ENCODE data around the gene TAS2R13. TPM values are rescaled to one million over a fixed set of nuclear protein-coding genes. Genes with fewer than 3 reads are reported as not detected.
A peak's percentile ranks its signal among the peaks of the same experiment; 100 is the strongest.

Gene TAS2R13
- polyA plus RNA-seq, 1 donor from 2014 or later = not detected

- Mint-ChIP-seq H3K36me3 (peaks cover 12% of the 10 kb centered on the region), H3K4me3 (no peak overlapping the region), H3K27ac (peak overlapping the region in 1 of 3 donors; percentile 46), H3K9me3 (peaks cover 8 to 27% (median 19%) of the 10 kb centered on the region in 3 donors), H3K27me3 (no peaks in the 10 kb centered on the region), H3K4me1 (peaks cover 0 to 1% (median 0%) of the 10 kb centered on the region in 3 donors)
These were observed 7.9 kb downstream of the TAS2R13 start for GRCh38 chr12:10901427-10901826.

DNA sequence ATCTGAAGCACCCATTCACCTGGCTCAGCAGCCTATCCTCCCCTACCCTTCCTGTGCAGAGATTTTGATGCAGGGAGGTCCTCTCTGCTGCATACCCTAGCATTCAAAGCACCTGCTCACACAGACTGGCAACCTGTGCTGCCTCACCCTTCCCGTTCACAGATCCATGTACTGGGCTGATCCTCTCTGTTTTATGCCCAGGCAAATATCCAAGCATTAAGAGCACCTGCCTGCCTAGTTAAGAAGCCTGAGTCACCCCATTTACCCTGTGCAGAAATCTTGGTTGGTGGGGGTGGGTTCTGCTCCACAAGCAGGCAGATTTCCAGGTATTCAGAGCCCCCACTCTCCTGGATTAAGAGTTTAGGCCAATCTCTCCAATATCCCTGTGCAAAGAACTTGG lies 8.4 kb downstream of the TAS2R13 start:
- H3K36me3 Mint-ChIP-seq = peaks cover 12% of the 10 kb centered on the region
- no peaks in the 10 kb centered on the region for H3K27me3 Mint-ChIP-seq
- H3K4me3 Mint-ChIP-seq = no peak overlapping the region
- H3K9me3 Mint-ChIP-seq = peaks cover 8 to 27% (median 18%) of the 10 kb centered on the region in 3 donors
- H3K27ac Mint-ChIP-seq = peak overlapping the region in 1 of 3 donors; percentile 46
- H3K4me1 Mint-ChIP-seq = peaks cover 0 to 1% (median 0%) of the 10 kb centered on the region in 3 donors

DNA sequence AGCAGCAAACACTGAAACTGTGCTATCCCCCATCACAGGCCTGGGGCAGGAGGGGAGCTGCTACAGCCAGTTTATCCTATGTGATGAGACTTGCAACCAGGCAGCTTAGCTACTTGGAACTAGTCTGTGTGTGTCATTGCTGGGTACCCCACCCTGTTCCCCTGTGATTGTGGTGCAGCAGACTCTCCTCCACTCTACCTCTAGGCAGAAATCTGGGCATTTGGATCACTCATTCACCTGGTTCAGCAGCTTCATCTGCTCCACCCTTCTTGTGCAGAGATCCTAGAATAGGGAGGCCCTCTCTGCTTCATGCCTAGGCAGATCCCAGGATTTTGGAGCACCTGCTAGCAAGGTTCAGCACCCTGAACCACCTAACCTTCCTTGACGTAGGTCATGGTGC lies 8.8 kb downstream of the TAS2R13 start:
- no peak overlapping the region for H3K27ac Mint-ChIP-seq
- no peaks in the 10 kb centered on the region for H3K27me3 Mint-ChIP-seq
- H3K4me1 Mint-ChIP-seq = peaks cover 0 to 1% (median 0%) of the 10 kb centered on the region in 3 donors
- peaks cover 10% of the 10 kb centered on the region for H3K36me3 Mint-ChIP-seq
- H3K4me3 Mint-ChIP-seq = no peak overlapping the region
- H3K9me3 Mint-ChIP-seq = peaks cover 8 to 27% (median 16%) of the 10 kb centered on the region in 3 donors

DNA sequence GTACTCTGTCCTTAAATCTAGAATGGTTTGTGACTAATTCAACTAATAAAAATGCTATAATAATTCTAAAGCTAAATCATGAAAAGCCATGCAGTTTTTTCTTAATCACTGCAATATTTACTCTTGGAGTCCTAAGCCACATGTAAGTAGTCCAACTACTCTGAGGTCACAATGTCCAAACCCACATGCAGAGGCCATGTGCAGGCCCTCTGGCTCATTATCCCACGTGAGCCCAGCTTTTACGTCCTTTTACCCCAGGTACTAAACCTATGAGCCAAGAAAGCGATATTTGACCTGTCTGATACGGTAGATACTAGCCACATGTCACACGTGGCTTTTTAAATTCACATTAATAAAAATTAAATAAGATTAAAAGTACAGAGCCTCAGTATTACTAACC lies 12.5 kb downstream of the TAS2R13 start:
- Mint-ChIP-seq H3K9me3 (peaks cover 0 to 4% (median 0%) of the 10 kb centered on the region in 3 donors), H3K4me1 (no peaks in the 10 kb centered on the region), H3K36me3 (peaks cover 16% of the 10 kb centered on the region), H3K4me3 (no peak overlapping the region), H3K27me3 (no peaks in the 10 kb centered on the region), H3K27ac (no peak overlapping the region)

DNA sequence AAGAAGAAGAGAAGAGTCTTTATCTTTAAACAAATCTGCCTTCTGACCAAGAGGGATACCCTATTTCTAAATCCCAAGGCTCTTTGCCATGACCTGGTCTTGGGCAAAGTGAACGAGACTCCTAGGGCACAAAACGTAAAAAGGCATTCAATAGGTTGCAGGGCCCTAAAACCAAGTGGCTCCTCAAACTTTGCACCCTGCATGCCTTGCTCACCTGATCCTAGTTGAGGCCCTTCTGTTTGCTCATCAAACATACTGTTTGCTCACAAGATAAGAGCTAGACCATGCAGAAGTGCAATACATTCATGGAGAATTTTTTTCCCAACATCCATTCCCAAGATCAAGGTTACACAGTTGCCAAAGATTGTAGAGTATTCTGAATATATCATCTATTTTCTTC lies 17.4 kb downstream of the TAS2R13 start:
- no peaks in the 10 kb centered on the region for H3K4me1 Mint-ChIP-seq
- H3K36me3 Mint-ChIP-seq = peaks cover 10% of the 10 kb centered on the region
- no peaks in the 10 kb centered on the region for H3K9me3 Mint-ChIP-seq
- H3K4me3 Mint-ChIP-seq = no peak overlapping the region
- H3K27me3 Mint-ChIP-seq = no peaks in the 10 kb centered on the region
- H3K27ac Mint-ChIP-seq = no peak overlapping the region

GRCh38 chr12:10889226-10889625 lies 20.1 kb downstream of the TAS2R13 start:
- no peaks in the 10 kb centered on the region for H3K27me3 Mint-ChIP-seq
- no peak overlapping the region for H3K27ac Mint-ChIP-seq
- H3K4me1 Mint-ChIP-seq = peaks cover 0 to 2% (median 0%) of the 10 kb centered on the region in 3 donors
- H3K9me3 Mint-ChIP-seq = no peaks in the 10 kb centered on the region
- H3K36me3 Mint-ChIP-seq = peaks cover 10% of the 10 kb centered on the region
- no peak overlapping the region for H3K4me3 Mint-ChIP-seq

- Mint-ChIP-seq H3K27ac (peak within 1 kb of the TSS in 1 of 3 donors; percentile 17), H3K27me3 (no peaks in the 10 kb centered on the region), H3K9me3 (no peaks in the 10 kb centered on the region), H3K4me3 (no peak within 1 kb of the TSS), H3K36me3 (peaks cover 16% of the 10 kb centered on the region), H3K4me1 (peaks cover 0 to 2% (median 0%) of the 10 kb centered on the region in 3 donors)
These were observed 25.2 kb downstream of the TAS2R13 start, which contains the start of gene PRH1 for GRCh38 chr12:10884086-10884725. Gene PRH1 (minus strand): TSS chr12:10884255. CDS start chr12:10884217, 38 bp downstream.

DNA sequence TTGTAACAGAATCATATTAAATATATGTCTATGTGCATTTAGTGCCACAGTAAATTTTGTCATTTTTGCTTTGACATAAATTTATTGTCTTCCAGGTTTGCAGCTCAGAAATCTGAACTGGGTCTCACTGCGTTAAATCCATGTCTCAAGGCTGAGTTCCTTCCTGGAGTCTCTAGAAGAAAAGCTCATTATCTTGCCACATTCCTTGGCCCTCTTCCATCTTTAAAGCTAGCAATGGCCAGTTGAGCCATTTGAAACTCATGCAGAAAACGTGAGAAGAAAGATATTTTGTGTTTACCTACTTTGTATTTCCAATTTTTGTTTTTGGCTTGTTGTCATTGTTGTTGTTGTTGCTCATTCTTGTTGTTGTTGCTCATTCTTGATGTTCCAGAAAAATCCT lies 36.0 kb downstream of the TAS2R13 start:
- H3K27me3 Mint-ChIP-seq = no peaks in the 10 kb centered on the region
- no peak overlapping the region for H3K27ac Mint-ChIP-seq
- H3K36me3 Mint-ChIP-seq = peaks cover 18% of the 10 kb centered on the region
- H3K4me3 Mint-ChIP-seq = no peak overlapping the region
- H3K4me1 Mint-ChIP-seq = peaks cover 0 to 2% (median 0%) of the 10 kb centered on the region in 3 donors
- H3K9me3 Mint-ChIP-seq = peaks cover 3 to 23% (median 4%) of the 10 kb centered on the region in 3 donors

GRCh38 chr12:10867381-10867780 lies 42.0 kb downstream of the TAS2R13 start:
- Mint-ChIP-seq H3K27ac (no peak overlapping the region), H3K27me3 (no peaks in the 10 kb centered on the region), H3K9me3 (peaks cover 0 to 9% (median 2%) of the 10 kb centered on the region in 3 donors), H3K36me3 (peaks cover 18% of the 10 kb centered on the region), H3K4me1 (no peaks in the 10 kb centered on the region), H3K4me3 (no peak overlapping the region)

GRCh38 chr12:10863512-10864218 lies 45.7 kb downstream of the TAS2R13 start:
- peaks cover 4 to 16% (median 12%) of the 10 kb centered on the region in 3 donors for H3K9me3 Mint-ChIP-seq
- H3K36me3 Mint-ChIP-seq = peaks cover 41% of the 10 kb centered on the region
- peak overlapping the region in 1 of 3 donors; percentile 42 for H3K27ac Mint-ChIP-seq
- no peaks in the 10 kb centered on the region for H3K4me1 Mint-ChIP-seq
- H3K4me3 Mint-ChIP-seq = no peak overlapping the region
- no peaks in the 10 kb centered on the region for H3K27me3 Mint-ChIP-seq

DNA sequence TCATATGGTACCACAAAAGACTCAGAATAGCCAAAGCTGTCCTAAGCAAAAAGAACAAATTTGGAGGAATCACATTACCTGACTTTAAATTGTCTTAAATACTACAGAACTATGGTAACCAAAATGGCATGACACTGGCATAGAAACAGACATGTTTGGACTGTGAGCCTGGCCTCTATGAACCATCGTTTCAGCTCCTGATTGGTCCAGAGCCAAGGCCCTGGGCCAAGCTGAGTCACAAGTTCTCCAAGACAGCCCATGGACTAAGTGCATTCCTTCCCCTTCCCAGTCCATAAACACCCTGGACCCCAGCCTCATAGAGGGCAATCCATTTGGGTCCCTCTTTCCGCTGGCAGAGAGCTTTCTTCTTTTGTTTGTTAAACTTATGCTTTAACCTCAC lies 48.0 kb downstream of the TAS2R13 start:
- H3K27ac Mint-ChIP-seq = no peak overlapping the region
- H3K36me3 Mint-ChIP-seq = peaks cover 56% of the 10 kb centered on the region
- H3K9me3 Mint-ChIP-seq = peaks cover 4 to 32% (median 19%) of the 10 kb centered on the region in 3 donors
- H3K4me3 Mint-ChIP-seq = no peak overlapping the region
- no peaks in the 10 kb centered on the region for H3K27me3 Mint-ChIP-seq
- no peaks in the 10 kb centered on the region for H3K4me1 Mint-ChIP-seq

Other genes starting within 250 kb of the TAS2R13 start
- not detected for gene STYK1, start 235.5 kb downstream of the TAS2R13 start, polyA plus RNA-seq
- 14.9 TPM for gene YBX3, start 186.2 kb downstream of the TAS2R13 start, polyA plus RNA-seq
- gene TAS2R7, start 106.9 kb downstream of the TAS2R13 start, polyA plus RNA-seq = not detected
- not detected for gene TAS2R8, start 102.3 kb downstream of the TAS2R13 start, polyA plus RNA-seq
- not detected for gene TAS2R9, start 99.4 kb downstream of the TAS2R13 start, polyA plus RNA-seq
- not detected for gene TAS2R10, start 83.2 kb downstream of the TAS2R13 start, polyA plus RNA-seq
- 3.5 TPM for gene PRR4, start 60.1 kb downstream of the TAS2R13 start, polyA plus RNA-seq
- 15.1 TPM for gene PRH1, start 25.3 kb downstream of the TAS2R13 start, polyA plus RNA-seq
- gene PRH2, start 19.7 kb upstream of the TAS2R13 start, polyA plus RNA-seq = not detected
- 1.0 TPM for gene TAS2R14, start 29.7 kb upstream of the TAS2R13 start, polyA plus RNA-seq
- not detected for gene TAS2R50, start 77.3 kb upstream of the TAS2R13 start, polyA plus RNA-seq
- not detected for gene TAS2R20, start 88.7 kb upstream of the TAS2R13 start, polyA plus RNA-seq
- gene TAS2R19, start 113.1 kb upstream of the TAS2R13 start, polyA plus RNA-seq = not detected
- gene TAS2R31, start 121.8 kb upstream of the TAS2R13 start, polyA plus RNA-seq = not detected
- gene TAS2R46, start 152.7 kb upstream of the TAS2R13 start, polyA plus RNA-seq = not detected
- gene TAS2R43, start 182.8 kb upstream of the TAS2R13 start, polyA plus RNA-seq = not detected
- gene TAS2R30, start 225.1 kb upstream of the TAS2R13 start, polyA plus RNA-seq = 0.13 TPM